Ovary (tissue), 9 donors: ENCODE results near the gene FLNB. TPM values are rescaled to one million over a fixed set of nuclear protein-coding genes. Genes with fewer than 3 reads are reported as not detected.
A peak's percentile ranks its signal among the peaks of the same experiment; 100 is the strongest.

Experiments
- DNase-seq, 5 donors: peaks; one replicate each; pipeline ENCODE4 v3.0.0-alpha.2; 2019 to 2020
- H3K27ac ChIP-seq, 2 donors: fragments of 200-600 bp; one replicate each; pipeline versions ENCODE4 v1.5.1 to v1.8.0; 2019 to 2022
- H3K27me3 ChIP-seq: fragments of 200-600 bp; one replicate; pipeline ENCODE4 v1.8.0; 2022
- H3K36me3 ChIP-seq: fragments of 200-600 bp; sonication (generic); one replicate; pipeline ENCODE4 v1.5.1; 2019
- H3K4me1 ChIP-seq: one replicate; pipeline ENCODE4 v1.8.1; 2013; ENCODE audit warnings: mild to moderate bottlenecking, moderate library complexity; ENCODE audit not compliant: insufficient read depth
- H3K4me3 ChIP-seq: fragments of 200-600 bp; sonication (generic); one replicate; pipeline ENCODE4 v1.5.1; 2017
- H3K9me3 ChIP-seq, 2 donors: fragments of 200-600 bp in 1 of 2; sonication (generic) in 1 of 2; one replicate each; pipeline versions ENCODE4 v1.5.1 to v1.8.1; 2013 to 2019; ENCODE audit warnings: mild to moderate bottlenecking in 1 of 2, moderate library complexity in 1 of 2
- EP300 ChIP-seq: sonication (generic); formaldehyde crosslinking; IDR thresholded peaks from one replicate; pipeline ENCODE4 v1.6.1; 2017; ENCODE audit warnings: antibody characterized with exemption
- POLR2A ChIP-seq: fragments of 450-650 bp; IDR thresholded peaks from one replicate; pipeline ENCODE4 v1.6.1; 2017; ENCODE audit warnings: antibody characterized with exemption, mild to moderate bottlenecking, moderate library complexity
- WGBS, 3 donors: extraction: QIAGEN DNeasy Blood & Tissue Kit in 1 of 3; methylation state at CpG; one replicate each; pipeline versions ENCODE4 v1.1.5 to v1.1.7; 2013 to 2017; 5-methylcytosine and 5-hydroxymethylcytosine counted together
- intact Hi-C, 4 donors: fragments of 100-400 bp; cut with DNase I; formaldehyde crosslinking; loops; one replicate each; pipeline versions ENCODE4 v1.11.0 to v1.15.1; 2022 to 2023
- polyA plus RNA-seq, 2 donors: library from polyadenylated mRNA; stranded (reverse); fragments of 200-250 nt in 1 of 2; fragments of 350-450 nt in 1 of 2; fragmentation: Illumina TruSeq in 1 of 2; extraction: RNeasy Lipid Tissue Mini Kit (QIAGEN cat#74804) in 1 of 2; gene quantifications; one replicate each; pipeline ENCODE4 v1.2.3, GENCODE V29; 2013 to 2014
- total RNA-seq, 7 donors: library from RNA; depleted of rRNA in 2 of 7; stranded (reverse); fragments of >200 nt in 2 of 7; fragmentation: NEBNext Ultra II Directional in 3 of 7; extraction: Animal tissue kit (Norgen Biotek cat#: 25700) in 3 of 7; gene quantifications; one replicate each; pipeline versions ENCODE4 v1.1.0 to v1.2.4, GENCODE V29; 2016 to 2023
- TF ChIP-seq, protein P1 (sequence below), 3 donors: fragments of 450-650 bp in 2 of 3; fragments of 200-600 bp in 1 of 3; IDR thresholded peaks; one replicate each; pipeline versions ENCODE4 v1.5.1 to v1.8.0; 2016 to 2022; ENCODE audit warnings: antibody characterized with exemption in 3 of 3, mild to moderate bottlenecking in 1 of 3
- donor health status: DM: no; HTN: no; CAD: no; lungs with moderate emphysema.
- donor health status: DM: no; HTN: no; CAD: no.
- donor health status: Bipolar disorder and iron deficiency.
- donor health status: DM: yes; HTN: yes; CAD: no.
- donor health status: DM: no; HTN: no; CAD: no.
- donor health status: DM: yes; HTN: yes; CAD: no.

The FLNB gene
- total and polyA plus RNA-seq, 9 donors = 51.9 to 190 (median 126) TPM

DNA sequence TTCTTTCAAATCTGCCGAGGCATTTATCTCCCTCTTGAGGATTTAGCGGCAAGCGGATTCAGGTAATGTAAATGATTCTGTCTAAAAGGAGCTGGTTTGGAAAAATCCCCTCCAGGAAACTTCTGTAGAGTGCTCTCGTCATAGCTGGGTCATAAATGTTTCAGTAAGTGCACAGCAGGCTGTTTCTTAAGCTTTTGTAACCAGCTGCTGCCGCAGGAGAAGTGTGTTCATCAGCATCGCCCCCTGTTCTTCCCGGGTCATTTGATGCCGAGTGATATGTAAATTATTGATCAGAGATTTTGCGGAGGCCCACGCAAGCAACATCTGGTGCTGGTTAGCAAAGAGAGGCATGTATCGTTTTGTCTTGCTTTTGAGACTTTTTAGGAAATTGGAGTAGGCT lies 149.5 kb downstream of the FLNB start:
- WGBS, 3 donors = 95% methylated on average over 11 of the region's 11 CpGs
- Histone ChIP-seq H3K27ac (no peak overlapping the region), H3K36me3 (no peaks in the 10 kb centered on the region), H3K4me1 (peaks cover 7% of the 10 kb centered on the region), H3K4me3 (no peak overlapping the region), H3K9me3 (no peaks in the 10 kb centered on the region), H3K27me3 (no peaks in the 10 kb centered on the region)
- intact Hi-C loops = no loop called here
- DNase-seq = no peak
- no peak for TF ChIP-seq EP300
- TF ChIP-seq POLR2A = no peak
- TF ChIP-seq, protein P1, sequence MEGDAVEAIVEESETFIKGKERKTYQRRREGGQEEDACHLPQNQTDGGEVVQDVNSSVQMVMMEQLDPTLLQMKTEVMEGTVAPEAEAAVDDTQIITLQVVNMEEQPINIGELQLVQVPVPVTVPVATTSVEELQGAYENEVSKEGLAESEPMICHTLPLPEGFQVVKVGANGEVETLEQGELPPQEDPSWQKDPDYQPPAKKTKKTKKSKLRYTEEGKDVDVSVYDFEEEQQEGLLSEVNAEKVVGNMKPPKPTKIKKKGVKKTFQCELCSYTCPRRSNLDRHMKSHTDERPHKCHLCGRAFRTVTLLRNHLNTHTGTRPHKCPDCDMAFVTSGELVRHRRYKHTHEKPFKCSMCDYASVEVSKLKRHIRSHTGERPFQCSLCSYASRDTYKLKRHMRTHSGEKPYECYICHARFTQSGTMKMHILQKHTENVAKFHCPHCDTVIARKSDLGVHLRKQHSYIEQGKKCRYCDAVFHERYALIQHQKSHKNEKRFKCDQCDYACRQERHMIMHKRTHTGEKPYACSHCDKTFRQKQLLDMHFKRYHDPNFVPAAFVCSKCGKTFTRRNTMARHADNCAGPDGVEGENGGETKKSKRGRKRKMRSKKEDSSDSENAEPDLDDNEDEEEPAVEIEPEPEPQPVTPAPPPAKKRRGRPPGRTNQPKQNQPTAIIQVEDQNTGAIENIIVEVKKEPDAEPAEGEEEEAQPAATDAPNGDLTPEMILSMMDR (IDR thresholded peaks at IDR 0.05) = no peak

DNA sequence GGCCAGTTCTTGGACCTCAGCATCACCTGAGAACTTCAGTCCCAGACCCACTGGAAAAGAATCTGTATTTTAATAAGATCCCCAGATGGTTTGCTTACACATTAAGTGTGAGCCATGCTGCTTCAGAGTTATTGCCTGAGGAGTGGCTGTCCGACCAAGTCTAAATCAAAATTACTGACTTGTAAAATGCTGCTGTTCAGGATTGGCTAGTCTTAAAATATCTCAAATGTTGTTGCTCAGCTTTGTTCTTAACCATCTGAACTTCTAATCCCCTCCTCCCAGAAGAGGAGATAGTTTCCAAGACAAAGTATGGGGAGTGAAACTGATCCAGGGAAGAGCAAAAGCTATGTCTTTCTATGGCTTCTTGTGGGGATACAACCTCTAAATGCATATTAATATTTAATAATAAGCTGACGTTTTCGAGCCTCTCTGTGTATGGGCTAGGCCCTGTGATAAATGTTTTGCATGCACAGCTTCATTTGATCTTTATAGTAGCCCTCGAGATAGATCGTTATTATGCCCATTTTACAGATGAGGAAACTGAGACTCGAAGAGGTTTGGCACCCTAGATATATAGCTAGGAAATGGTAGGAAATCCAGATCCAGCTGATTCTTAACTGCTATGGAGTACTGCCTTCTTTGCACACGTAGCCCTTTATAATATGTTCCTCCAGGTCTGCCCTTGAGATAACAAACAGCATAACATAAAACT lies 150.4 kb downstream of the FLNB start:
- peaks cover 14% of the 10 kb centered on the region for H3K4me1 ChIP-seq
- H3K9me3 ChIP-seq = no peaks in the 10 kb centered on the region
- no peak overlapping the region for H3K4me3 ChIP-seq
- H3K27me3 ChIP-seq = no peaks in the 10 kb centered on the region
- no peak overlapping the region for H3K27ac ChIP-seq
- H3K36me3 ChIP-seq = no peaks in the 10 kb centered on the region
- 89 to 91% (median 90%) methylated on average over 7 of the region's 7 CpGs for WGBS, 3 donors
- intact Hi-C loops = no loop called here
- DNase-seq = no peak
- TF ChIP-seq POLR2A (no peak), EP300 (no peak)
- TF ChIP-seq, protein P1 (IDR thresholded peaks at IDR 0.05) = no peak

DNA sequence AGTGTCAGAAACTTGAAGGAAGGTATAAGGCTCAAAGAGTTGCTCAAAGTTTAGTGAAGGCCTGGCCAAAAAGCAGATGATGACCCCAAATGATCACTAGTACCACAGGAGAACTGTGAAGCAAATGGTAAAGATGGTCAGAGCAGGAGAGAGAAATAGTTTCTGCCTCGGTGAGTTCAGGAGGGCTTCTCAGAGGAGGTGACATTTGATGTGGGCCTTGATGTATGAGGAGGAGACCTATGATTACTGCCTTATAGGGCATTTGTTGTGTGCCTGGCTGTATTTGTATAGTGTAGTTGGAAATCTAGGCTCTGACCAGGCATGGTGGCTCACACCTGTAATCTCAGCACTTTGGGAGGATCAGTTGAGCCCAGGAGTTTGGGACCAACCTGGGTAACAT lies 152.2 kb downstream of the FLNB start:
- Histone ChIP-seq H3K27me3 (no peaks in the 10 kb centered on the region), H3K9me3 (no peaks in the 10 kb centered on the region), H3K4me3 (no peak overlapping the region), H3K27ac (no peak overlapping the region), H3K36me3 (no peaks in the 10 kb centered on the region), H3K4me1 (peaks cover 26% of the 10 kb centered on the region)
- intact Hi-C loops = no loop called here
- TF ChIP-seq POLR2A (no peak), EP300 (no peak)
- TF ChIP-seq, protein P1 (IDR thresholded peaks at IDR 0.05) = no peak
- WGBS, 3 donors = 93 to 96% (median 96%) methylated on average over 1 of the region's 1 CpG
- DNase-seq = no peak

DNA sequence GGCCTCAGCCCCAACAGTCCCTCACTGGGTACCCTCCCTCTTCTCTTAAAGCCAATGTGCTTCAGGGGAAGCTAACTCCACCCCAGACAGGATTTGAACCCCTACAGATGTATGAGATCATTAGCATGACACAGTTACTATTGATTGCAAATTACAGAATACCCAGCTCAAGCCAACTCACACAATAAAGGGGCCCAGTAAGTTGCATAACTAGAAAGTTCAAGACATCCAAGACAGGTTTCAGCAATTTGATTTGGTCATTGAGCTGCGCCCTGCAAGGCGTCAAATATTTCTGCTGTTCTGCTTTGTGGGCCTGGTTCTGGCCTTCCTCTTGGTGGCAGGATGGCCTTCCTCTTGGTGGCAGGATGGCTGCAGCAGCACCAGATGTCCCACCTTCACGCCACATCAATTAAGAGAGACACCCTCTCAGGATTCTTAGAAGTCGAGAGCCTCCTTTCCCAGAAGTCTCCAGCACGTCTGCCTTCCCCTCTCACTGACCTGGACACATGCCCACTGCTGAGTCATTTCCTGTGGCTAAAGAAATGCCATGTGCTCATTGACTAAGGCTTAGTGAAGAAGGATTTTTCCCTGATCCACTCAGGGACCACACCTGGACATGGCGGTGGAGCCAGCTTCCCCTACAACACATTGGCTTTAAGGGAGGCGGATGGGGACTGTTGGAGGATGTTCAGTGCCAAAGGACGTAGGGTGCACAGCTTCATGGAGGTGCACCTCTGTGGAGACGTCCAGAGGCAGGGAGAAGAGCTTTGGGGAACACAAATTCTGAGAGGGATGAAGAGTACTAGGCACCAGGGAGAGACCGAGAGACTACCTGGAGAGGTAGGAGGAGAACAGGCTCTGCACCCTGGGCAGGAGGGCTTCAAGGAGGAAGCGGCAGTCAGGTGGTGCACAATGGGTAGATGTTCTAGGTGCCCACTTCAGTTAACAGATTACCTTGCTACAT lies 153.5 kb downstream of the FLNB start:
- no peaks in the 10 kb centered on the region for H3K36me3 ChIP-seq
- 81 to 84% (median 82%) methylated on average over 11 of the region's 11 CpGs for WGBS, 3 donors

More for the DNA sequence above, 153.5 kb downstream of the FLNB start:
- DNase-seq = peak; percentile 82 to 92 (median 90)
- no peak for TF ChIP-seq POLR2A
- TF ChIP-seq EP300 = no peak
- TF ChIP-seq, protein P1 (IDR thresholded peaks at IDR 0.05) = no peak
- Histone ChIP-seq H3K27me3 (no peaks in the 10 kb centered on the region), H3K9me3 (no peaks in the 10 kb centered on the region), H3K27ac (peak overlapping the region in 1 of 2 donors; percentile 72), H3K4me3 (no peak overlapping the region), H3K4me1 (peaks cover 34% of the 10 kb centered on the region)
- intact Hi-C loops = no loop called here
